PC-9 (cell line): ENCODE data around the gene RTKN2.

Experiments used
- EZH2 ChIP-seq: fragments of 200-600 bp; sonication (generic); IDR thresholded peaks from 2 replicates; pipeline ENCODE4 v1.8.0; 2017; ENCODE audit warnings: antibody characterized with exemption, low read depth
- TF ChIP-seq, protein P1 (sequence below): fragments of 200-600 bp; sonication (generic); conservative IDR thresholded peaks from 2 replicates; pipeline ENCODE4 v1.6.1; 2017; ENCODE audit warnings: mixed run types, antibody characterized with exemption, mild to moderate bottlenecking, moderate library complexity

DNA sequence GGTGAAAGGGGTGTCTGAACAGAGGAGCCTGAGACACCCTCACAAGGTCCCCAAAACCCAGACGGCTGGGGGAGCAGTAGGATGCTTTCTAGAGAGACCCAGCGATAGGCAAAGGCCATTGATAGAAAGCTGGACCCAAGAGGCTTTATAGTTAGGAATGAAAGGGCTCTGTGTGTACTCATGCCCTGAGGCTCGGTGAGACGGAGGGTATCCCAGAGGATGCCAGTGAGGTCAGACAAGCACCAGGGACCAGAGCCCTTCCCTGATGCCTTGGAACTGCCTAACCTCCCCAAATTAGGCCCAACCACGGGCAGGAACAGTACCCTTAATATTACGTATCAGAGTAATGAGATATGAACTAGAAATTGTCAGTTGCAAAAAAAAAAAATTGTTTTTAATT lies 48.6 kb upstream of the RTKN2 start:
- TF ChIP-seq, protein P1, sequence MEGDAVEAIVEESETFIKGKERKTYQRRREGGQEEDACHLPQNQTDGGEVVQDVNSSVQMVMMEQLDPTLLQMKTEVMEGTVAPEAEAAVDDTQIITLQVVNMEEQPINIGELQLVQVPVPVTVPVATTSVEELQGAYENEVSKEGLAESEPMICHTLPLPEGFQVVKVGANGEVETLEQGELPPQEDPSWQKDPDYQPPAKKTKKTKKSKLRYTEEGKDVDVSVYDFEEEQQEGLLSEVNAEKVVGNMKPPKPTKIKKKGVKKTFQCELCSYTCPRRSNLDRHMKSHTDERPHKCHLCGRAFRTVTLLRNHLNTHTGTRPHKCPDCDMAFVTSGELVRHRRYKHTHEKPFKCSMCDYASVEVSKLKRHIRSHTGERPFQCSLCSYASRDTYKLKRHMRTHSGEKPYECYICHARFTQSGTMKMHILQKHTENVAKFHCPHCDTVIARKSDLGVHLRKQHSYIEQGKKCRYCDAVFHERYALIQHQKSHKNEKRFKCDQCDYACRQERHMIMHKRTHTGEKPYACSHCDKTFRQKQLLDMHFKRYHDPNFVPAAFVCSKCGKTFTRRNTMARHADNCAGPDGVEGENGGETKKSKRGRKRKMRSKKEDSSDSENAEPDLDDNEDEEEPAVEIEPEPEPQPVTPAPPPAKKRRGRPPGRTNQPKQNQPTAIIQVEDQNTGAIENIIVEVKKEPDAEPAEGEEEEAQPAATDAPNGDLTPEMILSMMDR: no peak
- TF ChIP-seq EZH2: no peak
